Epithelial cell of esophagus (primary cell): ENCODE measurements around the gene PAGR1.

ENCODE experiments used
- DNase-seq: peaks from one replicate; pipeline ENCODE4 v3.0.0; 2010; ENCODE audit warnings: low read depth
- H3K4me3 ChIP-seq: 2 replicates; pipeline ENCODE4 v1.5.1; 2011; ENCODE audit warnings: mild to moderate bottlenecking, low read length, control low read depth
- CTCF ChIP-seq: IDR thresholded peaks from 2 replicates; pipeline ENCODE4 v1.5.1; 2011; ENCODE audit warnings: low read depth, mild to moderate bottlenecking, low read length, control low read depth, inconsistent platforms; ENCODE audit not compliant: insufficient read depth; ENCODE audit errors: missing control alignments

PAGR1 gene

GRCh38 chr16:29842732-29843346 lies 26.9 kb downstream of the PAGR1 start:
- no peak for TF ChIP-seq CTCF
- no peak for DNase-seq
- no peak overlapping the region for H3K4me3 ChIP-seq

DNA sequence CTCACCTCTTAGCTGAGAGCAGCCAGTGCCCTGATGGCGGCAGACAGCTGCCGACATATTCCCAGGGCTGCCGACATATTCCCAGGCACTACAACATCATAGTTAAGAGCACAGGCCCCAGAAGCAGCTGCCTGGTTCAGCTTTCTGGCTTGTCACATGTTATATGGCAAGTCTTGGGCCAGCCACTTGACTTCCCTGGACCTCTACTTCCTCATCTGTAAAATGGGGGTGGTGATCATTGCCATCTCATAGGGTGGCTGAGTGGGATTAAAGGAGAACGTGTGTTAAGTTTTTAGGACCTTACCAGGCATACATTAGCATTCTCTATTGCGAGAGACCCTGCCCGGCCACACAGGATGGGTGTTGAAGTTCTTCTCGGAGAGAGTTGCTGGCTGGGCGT lies 28.0 kb downstream of the PAGR1 start:
- H3K4me3 ChIP-seq: no peak overlapping the region
- no peak for DNase-seq
- TF ChIP-seq CTCF: no peak

- peak; percentile 14 for DNase-seq
- no peak overlapping the region for H3K4me3 ChIP-seq
- TF ChIP-seq CTCF: no peak
Observed at GRCh38 chr16:29844575-29845331, 28.8 kb downstream of the PAGR1 start.

DNA sequence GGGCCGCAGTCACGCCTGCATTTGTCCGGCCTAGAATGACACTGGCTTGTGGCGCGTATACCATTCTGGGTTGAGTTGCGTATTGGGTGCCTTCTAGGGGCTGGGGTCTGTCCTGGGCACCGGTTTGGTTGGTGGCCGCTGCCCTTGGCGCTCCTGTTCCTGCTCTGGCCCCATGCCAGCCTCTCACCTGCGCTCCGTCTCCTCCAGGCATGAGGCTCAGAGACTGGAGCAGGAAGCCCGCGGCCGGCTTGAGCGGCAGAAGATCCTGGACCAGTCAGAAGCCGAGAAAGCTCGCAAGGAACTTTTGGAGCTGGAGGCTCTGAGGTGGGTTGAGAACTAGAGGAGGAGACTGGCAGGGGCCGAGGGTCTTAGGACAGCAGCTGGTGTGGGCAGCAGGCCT lies 29.7 kb downstream of the PAGR1 start:
- no peak overlapping the region for H3K4me3 ChIP-seq
- no peak for DNase-seq
- no peak for TF ChIP-seq CTCF

DNA sequence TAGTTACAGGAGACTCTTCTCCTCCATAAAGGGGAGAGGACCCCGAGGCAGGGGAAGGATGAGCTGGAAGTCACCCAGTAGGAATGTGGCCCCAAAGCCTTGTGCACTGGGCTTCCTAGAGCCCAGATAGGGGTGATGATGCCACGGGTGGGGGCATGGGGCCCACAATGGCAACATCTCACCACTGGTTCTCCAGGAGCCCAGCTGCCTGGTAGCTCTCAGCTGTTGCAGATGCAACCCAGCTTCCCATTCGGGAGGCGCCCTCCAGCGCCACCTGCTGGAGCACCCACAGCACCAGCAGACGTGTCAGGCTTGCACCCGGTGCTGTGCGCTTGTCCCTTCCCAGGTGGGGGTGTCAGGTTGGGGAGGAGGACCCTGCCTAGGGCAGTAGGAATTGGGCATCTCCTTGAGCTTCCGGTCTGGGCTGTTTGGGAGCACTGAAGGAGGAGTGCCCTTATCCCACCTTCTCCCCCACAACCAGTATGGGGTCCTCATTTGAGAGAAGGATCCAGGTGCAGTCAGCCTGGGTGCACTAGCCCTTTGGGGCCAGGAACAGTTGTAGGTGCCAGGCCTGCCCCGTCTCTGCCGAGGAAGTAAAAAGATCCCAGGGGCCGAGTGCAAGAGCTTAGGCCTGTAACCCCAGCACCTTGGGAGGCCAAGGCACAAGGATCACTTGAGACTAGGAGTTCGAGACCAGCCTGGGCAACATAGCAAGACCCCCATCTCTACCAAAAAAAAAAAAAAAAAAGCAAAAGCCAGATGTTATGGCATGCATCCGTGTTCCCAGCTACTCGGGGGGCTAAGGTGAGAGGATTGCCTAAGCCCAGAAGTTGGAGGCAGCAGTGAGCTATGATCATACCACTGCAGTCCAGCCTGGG lies 32.7 kb downstream of the PAGR1 start:
- TF ChIP-seq CTCF: peak; percentile 89
- DNase-seq: peak; percentile 69
- H3K4me3 ChIP-seq: no peak overlapping the region

DNA sequence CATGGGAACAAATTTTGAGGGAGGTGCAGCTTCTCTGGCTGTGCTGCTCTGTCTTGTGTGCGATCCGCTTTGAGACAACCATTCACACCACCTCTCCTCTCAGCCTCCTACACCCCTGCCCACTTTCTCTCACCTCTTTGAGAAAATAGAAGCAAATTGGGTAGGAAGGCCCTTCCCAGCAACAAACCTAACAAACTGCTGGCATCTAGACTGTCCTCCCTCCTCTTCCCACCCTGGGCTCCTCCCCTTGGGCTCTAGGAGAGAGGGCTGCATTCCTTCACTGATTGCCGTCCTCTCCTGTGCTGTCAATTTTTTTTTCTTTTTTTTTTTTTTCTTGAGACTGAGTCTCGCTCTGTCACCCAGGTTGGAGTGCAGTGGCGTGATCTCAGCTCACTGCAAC lies 33.6 kb downstream of the PAGR1 start:
- no peak overlapping the region for H3K4me3 ChIP-seq
- TF ChIP-seq CTCF: no peak

More for the DNA sequence above, 33.6 kb downstream of the PAGR1 start:
- no peak for DNase-seq
